A549 (cell line): Measurements from ENCODE around the gene WASF3. TPM values are rescaled to one million over a fixed set of nuclear protein-coding genes. Genes with fewer than 3 reads are reported as not detected.

ENCODE experiments used
- ATAC-seq, 2 experiments: fragments of 200-7000 bp in 1 of 2; fragments of >200 bp in 1 of 2; cut with Nextera tagmentation in 1 of 2; cut with Tn5 transposase in 1 of 2; 3 replicates each; pipeline versions ENCODE4 v1.8.0 to v1.9.1; 2018 to 2020; ENCODE audit warnings: mild to moderate bottlenecking in 1 of 2, moderate library complexity in 1 of 2
- CTCF ChIA-PET: fragments of 300-600 bp; sonication (Branson Sonifier 250); formaldehyde crosslinking; extraction: SDS; loops from one replicate; lab custom pipeline; 2021; ENCODE audit warnings: antibody characterized with exemption, inconsistent platforms; lab: Yijun Ruan, JAX
- POLR2A ChIA-PET: fragments of 350-600 bp; formaldehyde crosslinking; extraction: SDS; loops from one replicate; lab custom pipeline; 2021; ENCODE audit warnings: antibody characterized with exemption, inconsistent platforms; lab: Yijun Ruan, JAX
- DNase-seq, 2 experiments: peaks; one replicate each; pipeline versions ENCODE4 v3.0.0 to v3.0.0-alpha.2; 2011 to 2016; ENCODE audit warnings: low read depth in 1 of 2, low spot score in 1 of 2
- FAIRE-seq: peaks from 2 replicates; lab custom pipeline; 2011; peaks lifted over from hg19 to GRCh38; lab: Jason Lieb, UNC
- H3K27ac ChIP-seq, 2 experiments: fragments of >200 bp; sonication (Bioruptor Twin); formaldehyde crosslinking; 3 replicates each; pipeline ENCODE4 v1.5.1; 2016 to 2017
- H3K4me1 ChIP-seq: fragments of >200 bp; sonication (Bioruptor Twin); formaldehyde crosslinking; 3 replicates; pipeline ENCODE4 v1.6.1; 2016
- H3K4me2 ChIP-seq: fragments of >200 bp; sonication (Bioruptor Twin); formaldehyde crosslinking; 3 replicates; pipeline ENCODE4 v1.6.1; 2016
- H3K4me3 ChIP-seq: fragments of >200 bp; sonication (Bioruptor Twin); formaldehyde crosslinking; 3 replicates; pipeline ENCODE4 v1.5.1; 2016
- H3K9me3 ChIP-seq: fragments of >200 bp; sonication (Bioruptor Twin); formaldehyde crosslinking; 3 replicates; pipeline ENCODE4 v1.6.1; 2016
- ATOH8 ChIP-seq: fragments of 250-450 bp; sonication (Bioruptor Pico); IDR thresholded peaks from 2 replicates; pipeline ENCODE4 v1.5.0; 2020; ENCODE audit warnings: low read depth, mild to moderate bottlenecking, moderate library complexity
- CBX8 ChIP-seq: fragments of 200-600 bp; sonication (generic); IDR thresholded peaks from 2 replicates; pipeline ENCODE4 v1.6.1; 2016
- CEBPB ChIP-seq, 2 experiments: fragments of >200 bp in 1 of 2; sonication (Bioruptor Twin) in 1 of 2; formaldehyde crosslinking in 1 of 2; IDR thresholded peaks; 2 replicates each; pipeline ENCODE4 v1.6.1; 2012 to 2016
- CTCF ChIP-seq: fragments of >200 bp; sonication (Bioruptor Twin); formaldehyde crosslinking; IDR thresholded peaks from 3 replicates; pipeline ENCODE4 v1.5.1; 2016
- E2F6 ChIP-seq: IDR thresholded peaks from 2 replicates; pipeline ENCODE4 v1.6.1; 2012; ENCODE audit warnings: low read depth, borderline replicate concordance
- ESRRA ChIP-seq: fragments of 150-350 bp; IDR thresholded peaks from 2 replicates; pipeline ENCODE4 v1.6.1; 2014; ENCODE audit warnings: mild to moderate bottlenecking, low read length, borderline replicate concordance
- FOSB ChIP-seq: fragments of 250-450 bp; sonication (Bioruptor Pico); IDR thresholded peaks from 2 replicates; pipeline ENCODE4 v1.5.0; 2020; ENCODE audit warnings: mild to moderate bottlenecking, moderate library complexity
- FOSL2 ChIP-seq, 2 experiments: fragments of 450-650 bp in 1 of 2; fragments of >200 bp in 1 of 2; sonication (Bioruptor Twin) in 1 of 2; formaldehyde crosslinking; IDR thresholded peaks; 2 replicates each; pipeline versions ENCODE4 v1.5.0 to v1.6.1; 2016 to 2020; ENCODE audit warnings: mild to moderate bottlenecking in 1 of 2, moderate library complexity in 1 of 2
- FOXS1 ChIP-seq: fragments of 250-450 bp; sonication (Bioruptor Pico); IDR thresholded peaks from 2 replicates; pipeline ENCODE4 v1.5.0; 2020; ENCODE audit warnings: mild to moderate bottlenecking, moderate library complexity
- GATA3 ChIP-seq: IDR thresholded peaks from 2 replicates; pipeline ENCODE4 v1.6.1; 2012; ENCODE audit warnings: borderline replicate concordance
- HDAC2 ChIP-seq: fragments of 200-600 bp; sonication (generic); IDR thresholded peaks from 2 replicates; pipeline ENCODE4 v1.6.1; 2016
- HEYL ChIP-seq: fragments of 250-450 bp; sonication (Bioruptor Pico); IDR thresholded peaks from 2 replicates; pipeline ENCODE4 v1.8.0; 2021; ENCODE audit warnings: mild to moderate bottlenecking, moderate library complexity
- HMGXB4 ChIP-seq: fragments of 250-450 bp; sonication (Bioruptor Pico); IDR thresholded peaks from 2 replicates; pipeline ENCODE4 v1.5.0; 2021; ENCODE audit warnings: mild to moderate bottlenecking, moderate library complexity, borderline replicate concordance
- HOXB5 ChIP-seq: fragments of 250-450 bp; sonication (Bioruptor Pico); IDR thresholded peaks from 2 replicates; pipeline ENCODE4 v1.5.0; 2020; ENCODE audit warnings: mild to moderate bottlenecking, moderate library complexity
- JUNB ChIP-seq: fragments of >200 bp; sonication (Bioruptor Twin); formaldehyde crosslinking; IDR thresholded peaks from 2 replicates; pipeline ENCODE4 v1.6.1; 2016
- KDM1A ChIP-seq: fragments of 200-600 bp; sonication (generic); IDR thresholded peaks from 2 replicates; pipeline ENCODE4 v1.6.1; 2016; ENCODE audit warnings: low read depth, mild to moderate bottlenecking
- MYC ChIP-seq: IDR thresholded peaks from 2 replicates; pipeline ENCODE4 v1.6.1; 2012; ENCODE audit warnings: mild to moderate bottlenecking, inconsistent platforms, low read length, improper control_type of control experiment, borderline replicate concordance
- PHF8 ChIP-seq: fragments of 200-600 bp; sonication (generic); IDR thresholded peaks from 2 replicates; pipeline ENCODE4 v1.6.1; 2016; ENCODE audit warnings: low read depth, mild to moderate bottlenecking, antibody characterized with exemption, moderate library complexity, borderline replicate concordance
- POLR2A ChIP-seq: IDR thresholded peaks from 2 replicates; pipeline ENCODE4 v1.6.1; 2012; ENCODE audit warnings: mild to moderate bottlenecking, low read length
- RAD21 ChIP-seq, 2 experiments: fragments of >200 bp in 1 of 2; sonication (Bioruptor Twin) in 1 of 2; formaldehyde crosslinking in 1 of 2; IDR thresholded peaks in 1 of 2; conservative IDR thresholded peaks in 1 of 2; 2 replicates in 1 of 2; 3 replicates in 1 of 2; pipeline ENCODE4 v1.6.1; 2012 to 2018; ENCODE audit warnings: inconsistent platforms in 1 of 2
- RARB ChIP-seq: fragments of 250-450 bp; sonication (Bioruptor Pico); IDR thresholded peaks from 2 replicates; pipeline ENCODE4 v1.8.0; 2021; ENCODE audit warnings: mild to moderate bottlenecking, moderate library complexity
- RNF2 ChIP-seq: fragments of 200-600 bp; sonication (generic); IDR thresholded peaks from 2 replicates; pipeline ENCODE4 v1.6.1; 2016; ENCODE audit warnings: low read depth, mild to moderate bottlenecking, antibody characterized with exemption, moderate library complexity, borderline replicate concordance
- TP53 ChIP-seq: fragments of 250-450 bp; sonication (Bioruptor Pico); IDR thresholded peaks from 2 replicates; pipeline ENCODE4 v1.5.0; 2021; ENCODE audit warnings: mild to moderate bottlenecking, moderate library complexity
- USF2 ChIP-seq: fragments of 450-650 bp; IDR thresholded peaks from 2 replicates; pipeline ENCODE4 v1.6.1; 2014; ENCODE audit warnings: antibody characterized with exemption
- ZC3H11A ChIP-seq: fragments of 450-650 bp; IDR thresholded peaks from 2 replicates; pipeline ENCODE4 v1.6.1; 2014; ENCODE audit warnings: antibody characterized with exemption, mild to moderate bottlenecking
- ZFP36 ChIP-seq: fragments of 450-650 bp; IDR thresholded peaks from 2 replicates; pipeline ENCODE4 v1.6.1; 2014; ENCODE audit warnings: borderline replicate concordance; ENCODE audit not compliant: partially characterized antibody
- ZSCAN20 ChIP-seq: fragments of 250-450 bp; sonication (Bioruptor Pico); IDR thresholded peaks from 2 replicates; pipeline ENCODE4 v1.8.0; 2022; ENCODE audit warnings: mild to moderate bottlenecking, moderate library complexity
- WGBS: methylation state at CpG from one replicate; pipeline ENCODE4 v1.1.6; 2017; ENCODE audit errors: missing lambda C conversion rate; 5-methylcytosine and 5-hydroxymethylcytosine counted together
- polyA plus RNA-seq, 4 experiments: library from polyadenylated mRNA; depleted of rRNA in 3 of 4; stranded (reverse); fragments of >200 nt; fragmentation: RNase III in 1 of 4; extraction: RNeasy Plus Mini Kit Qiagen cat#74134 plus additional on column Dnase treatment in 1 of 4; gene quantifications; 2 replicates in 3 of 4; 3 replicates in 1 of 4; pipeline ENCODE4 v1.2.3, GENCODE V29; 2011 to 2017
- TF ChIP-seq, protein P1 (sequence below): fragments of 150-350 bp; IDR thresholded peaks from 2 replicates; pipeline ENCODE4 v1.6.1; 2014; ENCODE audit warnings: low read depth, mild to moderate bottlenecking, low read length

Gene WASF3
- polyA plus RNA-seq, 2 of the 4 experiments (the other 2 are of a cell fraction), result 0.09 to 0.56 TPM

- POLR2A ChIA-PET, result no interaction called here
- Histone ChIP-seq H3K9me3 (no peaks in the 10 kb centered on the region), H3K27ac (no peak overlapping the region), H3K4me3 (no peak overlapping the region), H3K4me1 (no peaks in the 10 kb centered on the region), H3K4me2 (no peak overlapping the region)
- no peak for TF ChIP-seq HOXB5 (CRISPR knock-in tag)
- TF ChIP-seq USF2, result no peak
- TF ChIP-seq JUNB, result no peak
- no peak for TF ChIP-seq FOSB (CRISPR knock-in tag)
- no peak for TF ChIP-seq CBX8
- DNase-seq (no peak), FAIRE-seq (no peak), ATAC-seq (no peak)
- 0% methylated on average over 2 of the region's 2 CpGs for WGBS
- CTCF ChIA-PET, result no interaction called here
Measured at GRCh38 chr13:26583662-26584061, 26.2 kb downstream of the WASF3 start.

DNA sequence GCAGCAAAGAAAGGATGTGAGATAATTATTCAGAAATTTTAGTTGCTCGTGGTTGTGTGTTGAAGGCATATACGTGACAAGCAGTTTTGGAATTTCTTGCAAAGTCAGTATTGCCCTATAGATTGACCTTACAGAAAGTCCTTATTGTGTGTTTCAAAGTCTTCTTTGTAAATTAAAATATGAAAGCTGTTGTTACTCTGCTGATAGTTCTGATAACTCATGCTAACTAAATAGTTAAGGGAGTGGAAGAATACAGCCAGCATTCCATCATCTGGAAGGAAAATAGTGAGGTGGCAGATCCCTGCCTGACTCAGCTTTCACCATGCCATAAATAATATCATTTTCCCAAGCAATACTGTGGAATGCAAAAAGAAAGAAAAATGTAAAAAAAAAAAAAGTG, 27.2 kb downstream of the WASF3 start:
- Histone ChIP-seq H3K4me1 (no peaks in the 10 kb centered on the region), H3K4me3 (no peak overlapping the region), H3K4me2 (no peak overlapping the region), H3K27ac (no peak overlapping the region), H3K9me3 (no peaks in the 10 kb centered on the region)
- POLR2A ChIA-PET, result no interaction called here
- no peak for ATAC-seq
- DNase-seq, result no peak
- 3% methylated on average over 2 of the region's 2 CpGs for WGBS
- no peak for FAIRE-seq
- TF ChIP-seq JUNB (no peak), FOSL2 (IDR thresholded peaks at IDR 0.05) (no peak), FOSL2 (CRISPR knock-in tag; IDR thresholded peaks at IDR 0.05) (no peak), CBX8 (no peak), RNF2 (no peak), MYC (no peak), GATA3 (no peak), RARB (CRISPR knock-in tag) (no peak), CEBPB (IDR thresholded peaks at IDR 0.05) (no peak), HDAC2 (no peak), POLR2A (no peak), FOSB (CRISPR knock-in tag) (no peak), ZC3H11A (no peak), ESRRA (no peak), ZFP36 (no peak), FOXS1 (CRISPR knock-in tag) (no peak), CTCF (no peak), E2F6 (no peak)
- TF ChIP-seq, protein P1, sequence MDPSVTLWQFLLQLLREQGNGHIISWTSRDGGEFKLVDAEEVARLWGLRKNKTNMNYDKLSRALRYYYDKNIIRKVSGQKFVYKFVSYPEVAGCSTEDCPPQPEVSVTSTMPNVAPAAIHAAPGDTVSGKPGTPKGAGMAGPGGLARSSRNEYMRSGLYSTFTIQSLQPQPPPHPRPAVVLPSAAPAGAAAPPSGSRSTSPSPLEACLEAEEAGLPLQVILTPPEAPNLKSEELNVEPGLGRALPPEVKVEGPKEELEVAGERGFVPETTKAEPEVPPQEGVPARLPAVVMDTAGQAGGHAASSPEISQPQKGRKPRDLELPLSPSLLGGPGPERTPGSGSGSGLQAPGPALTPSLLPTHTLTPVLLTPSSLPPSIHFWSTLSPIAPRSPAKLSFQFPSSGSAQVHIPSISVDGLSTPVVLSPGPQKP, result no peak
- CTCF ChIA-PET, result no interaction called here

DNA sequence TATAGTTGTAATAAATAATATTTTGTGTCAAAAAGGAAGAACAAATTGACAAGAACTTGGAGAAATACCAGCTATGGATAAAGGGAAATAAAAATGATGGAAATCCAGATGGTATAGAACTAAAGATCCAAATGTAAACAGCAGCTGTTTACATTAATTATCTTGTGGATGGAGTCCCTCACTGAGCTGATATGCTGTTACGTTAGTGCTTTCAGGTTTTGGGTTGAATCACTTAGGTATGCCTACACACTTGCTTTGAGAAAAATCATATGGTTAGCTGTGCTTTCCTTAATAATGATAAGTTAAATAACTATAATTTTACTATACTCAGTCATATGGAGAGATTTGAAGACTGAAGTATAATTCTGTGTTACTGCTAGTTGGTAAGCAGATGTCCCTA, 27.7 kb downstream of the WASF3 start:
- CTCF ChIA-PET, result no interaction called here
- Histone ChIP-seq H3K27ac (no peak overlapping the region), H3K4me1 (no peaks in the 10 kb centered on the region), H3K4me2 (no peak overlapping the region), H3K4me3 (no peak overlapping the region), H3K9me3 (no peaks in the 10 kb centered on the region)
- 31% methylated on average over 1 of the region's 1 CpG for WGBS
- DNase-seq, result no peak
- no peak for ATAC-seq
- POLR2A ChIA-PET, result no interaction called here
- no peak for FAIRE-seq
- TF ChIP-seq TP53 (CRISPR knock-in tag) (no peak), HEYL (CRISPR knock-in tag) (no peak), ATOH8 (CRISPR knock-in tag) (no peak), RAD21 (conservative IDR thresholded peaks at IDR 0.05 in 1 of 2, IDR thresholded peaks at IDR 0.05 in 1 of 2) (no peak), HMGXB4 (CRISPR knock-in tag) (no peak), PHF8 (no peak), KDM1A (no peak), ZSCAN20 (CRISPR knock-in tag) (no peak), ZC3H11A (no peak)
- TF ChIP-seq, protein P1, result no peak
